Fibroblast of pulmonary artery (primary cell): ENCODE measurements around the gene PDCD7.

Experiments
- DNase-seq: peaks from one replicate; pipeline ENCODE4 v3.0.0-alpha.2; 2010; ENCODE audit warnings: low read depth
- H3K4me3 ChIP-seq: replicated peaks from 2 replicates; pipeline ENCODE4 v1.5.1; 2011; ENCODE audit warnings: low read depth, mild to moderate bottlenecking, control low read depth, low read length, moderate library complexity
- CTCF ChIP-seq: IDR thresholded peaks from 2 replicates; pipeline ENCODE4 v1.5.1; 2011; ENCODE audit warnings: mild to moderate bottlenecking, control low read depth, low read length, inconsistent platforms; ENCODE audit errors: missing control alignments

PDCD7 gene

GRCh38 chr15:65174509-65174908 is 40.9 kb upstream of the PDCD7 start:
- TF ChIP-seq CTCF, result no peak
- no peak overlapping the region for H3K4me3 ChIP-seq
- DNase-seq, result no peak

- H3K4me3 ChIP-seq, result no peak overlapping the region
- DNase-seq, result no peak
- TF ChIP-seq CTCF, result no peak
Measured at GRCh38 chr15:65172531-65172930, 38.9 kb upstream of the PDCD7 start.

GRCh38 chr15:65171428-65171827 is 37.8 kb upstream of the PDCD7 start:
- no peak overlapping the region for H3K4me3 ChIP-seq
- no peak for DNase-seq
- no peak for TF ChIP-seq CTCF

GRCh38 chr15:65165875-65166274 is 32.3 kb upstream of the PDCD7 start:
- H3K4me3 ChIP-seq, result no peak overlapping the region
- no peak for DNase-seq
- no peak for TF ChIP-seq CTCF

GRCh38 chr15:65164139-65164538 is 30.5 kb upstream of the PDCD7 start:
- no peak for DNase-seq
- no peak for TF ChIP-seq CTCF
- H3K4me3 ChIP-seq, result no peak overlapping the region

- DNase-seq, result no peak
- TF ChIP-seq CTCF, result no peak
- no peak overlapping the region for H3K4me3 ChIP-seq
Measured at GRCh38 chr15:65163041-65163440, 29.4 kb upstream of the PDCD7 start.

- TF ChIP-seq CTCF, result no peak
- H3K4me3 ChIP-seq, result no peak overlapping the region
- no peak for DNase-seq
Measured at GRCh38 chr15:65156692-65157091, 23.1 kb upstream of the PDCD7 start.
